OCI-LY1 (cell line): ENCODE results near the gene TSC22D1.

Experiments
- EZH2 ChIP-seq: fragments of 200-600 bp; sonication (generic), shearing (Covaris generic); IDR thresholded peaks from 2 replicates; pipeline ENCODE4 v1.8.0; 2017; ENCODE audit warnings: borderline replicate concordance, mixed run types, mild to moderate bottlenecking, antibody characterized with exemption, low read length, moderate library complexity, mixed read lengths
- TF ChIP-seq, protein P1 (sequence below): fragments of 200-600 bp; sonication (generic), shearing (Covaris generic); IDR thresholded peaks from 2 replicates; pipeline ENCODE4 v1.5.1; 2017; ENCODE audit warnings: mild to moderate bottlenecking, antibody characterized with exemption, low read length, moderate library complexity, mixed read lengths

DNA sequence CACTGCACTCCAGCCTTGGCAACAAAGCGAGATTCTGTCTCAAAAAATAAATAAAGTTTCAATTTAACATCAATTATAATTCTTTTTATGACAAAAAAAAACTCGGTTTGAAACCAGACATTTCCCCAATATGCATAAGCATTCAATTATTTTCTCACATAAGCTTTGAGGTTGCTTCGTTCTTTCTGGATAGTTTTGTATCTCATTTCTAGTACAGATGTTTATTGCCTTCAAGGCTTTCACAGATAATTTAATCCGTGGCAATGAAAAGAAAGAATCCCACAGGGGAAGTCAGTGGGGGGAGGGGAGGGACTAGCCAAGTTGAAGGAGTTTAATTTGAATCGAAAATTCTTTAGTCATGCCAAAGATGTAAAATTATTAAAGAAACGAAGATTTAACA, 29.6 kb upstream of the TSC22D1 start:
- TF ChIP-seq, protein P1, sequence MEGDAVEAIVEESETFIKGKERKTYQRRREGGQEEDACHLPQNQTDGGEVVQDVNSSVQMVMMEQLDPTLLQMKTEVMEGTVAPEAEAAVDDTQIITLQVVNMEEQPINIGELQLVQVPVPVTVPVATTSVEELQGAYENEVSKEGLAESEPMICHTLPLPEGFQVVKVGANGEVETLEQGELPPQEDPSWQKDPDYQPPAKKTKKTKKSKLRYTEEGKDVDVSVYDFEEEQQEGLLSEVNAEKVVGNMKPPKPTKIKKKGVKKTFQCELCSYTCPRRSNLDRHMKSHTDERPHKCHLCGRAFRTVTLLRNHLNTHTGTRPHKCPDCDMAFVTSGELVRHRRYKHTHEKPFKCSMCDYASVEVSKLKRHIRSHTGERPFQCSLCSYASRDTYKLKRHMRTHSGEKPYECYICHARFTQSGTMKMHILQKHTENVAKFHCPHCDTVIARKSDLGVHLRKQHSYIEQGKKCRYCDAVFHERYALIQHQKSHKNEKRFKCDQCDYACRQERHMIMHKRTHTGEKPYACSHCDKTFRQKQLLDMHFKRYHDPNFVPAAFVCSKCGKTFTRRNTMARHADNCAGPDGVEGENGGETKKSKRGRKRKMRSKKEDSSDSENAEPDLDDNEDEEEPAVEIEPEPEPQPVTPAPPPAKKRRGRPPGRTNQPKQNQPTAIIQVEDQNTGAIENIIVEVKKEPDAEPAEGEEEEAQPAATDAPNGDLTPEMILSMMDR = no peak
- TF ChIP-seq EZH2 = no peak
